Left lung (tissue), 10 donors: ENCODE results near the gene TLDC2. TPM values are rescaled to one million over a fixed set of nuclear protein-coding genes. Genes with fewer than 3 reads are reported as not detected.

ENCODE experiments used
- ATAC-seq: fragments of 200-7000 bp; cut with Tn5 transposase; one replicate; pipeline ENCODE4 v1.9.1; 2020; ENCODE audit warnings: moderate library complexity
- DNase-seq, 4 donors: peaks; one replicate each; pipeline ENCODE4 v3.0.0-alpha.2; 2013 to 2020
- H3K27ac ChIP-seq, 2 donors: fragments of 200-600 bp; sonication (generic) in 1 of 2; one replicate each; pipeline versions ENCODE4 v1.5.0 to v1.8.0; 2020 to 2021
- H3K27me3 ChIP-seq, 2 donors: fragments of 200-600 bp; sonication (generic) in 1 of 2; one replicate each; pipeline versions ENCODE4 v1.5.0 to v1.8.0; 2020 to 2021
- H3K36me3 ChIP-seq, 2 donors: fragments of 200-600 bp; sonication (generic) in 1 of 2; one replicate each; pipeline versions ENCODE4 v1.5.0 to v1.8.0; 2020 to 2021
- H3K4me1 ChIP-seq, 2 donors: fragments of 200-600 bp; one replicate each; pipeline ENCODE4 v1.8.0; 2021
- H3K4me3 ChIP-seq, 2 donors: fragments of 200-600 bp; sonication (generic) in 1 of 2; one replicate each; pipeline versions ENCODE4 v1.5.0 to v1.8.0; 2020 to 2021; ENCODE audit warnings: mild to moderate bottlenecking in 1 of 2
- H3K9me3 ChIP-seq, 2 donors: fragments of 200-600 bp; sonication (generic) in 1 of 2; one replicate each; pipeline versions ENCODE4 v1.5.0 to v1.8.0; 2020 to 2021
- CTCF ChIP-seq, 2 donors: fragments of 200-600 bp; sonication (generic) in 1 of 2; IDR thresholded peaks; one replicate each; pipeline versions ENCODE4 v1.5.0 to v1.8.0; 2021; ENCODE audit warnings: antibody characterized with exemption in 2 of 2
- intact Hi-C, 2 donors: fragments of 100-400 bp; cut with DNase I; formaldehyde crosslinking; loops; one replicate each; pipeline versions ENCODE4 v1.11.2 to v1.14.2; 2022
- polyA plus RNA-seq, 6 donors: library from polyadenylated mRNA; unstranded; fragments of 120-200 nt; gene quantifications; one replicate each; pipeline ENCODE4 v1.2.1, GENCODE V29; 2013; ENCODE audit not compliant: insufficient read length in 6 of 6
- total RNA-seq, 2 donors: library from RNA; stranded (reverse); fragmentation: NEBNext Ultra II Directional; extraction: Animal tissue kit (Norgen Biotek cat#: 25700); gene quantifications; one replicate each; pipeline ENCODE4 v1.2.1, GENCODE V29; 2021
- donor health status: DM: no; HTN: yes; CAD: no.
- donor health status: DM: no; HTN: no; CAD: no.

TLDC2 gene
- total and polyA plus RNA-seq, 8 donors: 0.29 to 2.5 (median 1.6) TPM

GRCh38 chr20:36851490-36851889 is 24.4 kb upstream of the TLDC2 start:
- TF ChIP-seq CTCF (IDR thresholded peaks at IDR 0.05): no peak
- DNase-seq (no peak), ATAC-seq (no peak)
- Histone ChIP-seq H3K4me3 (no peak overlapping the region), H3K36me3 (no peaks in the 10 kb centered on the region), H3K9me3 (peaks cover 0 to 4% of the 10 kb centered on the region in 2 donors), H3K27me3 (no peaks in the 10 kb centered on the region), H3K4me1 (peaks cover 29 to 54% of the 10 kb centered on the region in 2 donors), H3K27ac (peak overlapping the region; percentile 65 to 73)
- intact Hi-C loops: no loop called here

- H3K36me3 ChIP-seq: no peaks in the 10 kb centered on the region
- DNase-seq (no peak), ATAC-seq (peak; percentile 43)
- peaks cover 0 to 4% of the 10 kb centered on the region in 2 donors for H3K9me3 ChIP-seq
- H3K27me3 ChIP-seq: no peaks in the 10 kb centered on the region
- peak overlapping the region; percentile 65 to 73 for H3K27ac ChIP-seq
- intact Hi-C loops: no loop called here
- TF ChIP-seq CTCF (IDR thresholded peaks at IDR 0.05): no peak
- no peak overlapping the region for H3K4me3 ChIP-seq
- peaks cover 36 to 54% of the 10 kb centered on the region in 2 donors for H3K4me1 ChIP-seq
These were observed 23.8 kb upstream of the TLDC2 start for GRCh38 chr20:36852187-36852586.

- Histone ChIP-seq H3K4me1 (peaks cover 31 to 65% of the 10 kb centered on the region in 2 donors), H3K9me3 (peaks cover 0 to 4% of the 10 kb centered on the region in 2 donors), H3K27me3 (no peaks in the 10 kb centered on the region), H3K4me3 (no peak overlapping the region), H3K36me3 (no peaks in the 10 kb centered on the region), H3K27ac (peak overlapping the region in 1 of 2 donors; percentile 41)
- TF ChIP-seq CTCF (IDR thresholded peaks at IDR 0.05): no peak
- DNase-seq (no peak), ATAC-seq (peak; percentile 15)
- intact Hi-C loops: no loop called here
These were observed 21.3 kb upstream of the TLDC2 start for GRCh38 chr20:36854348-36855240.

GRCh38 chr20:36855241-36855657 is 20.7 kb upstream of the TLDC2 start:
- TF ChIP-seq CTCF (IDR thresholded peaks at IDR 0.05): no peak
- DNase-seq (no peak), ATAC-seq (no peak)
- Histone ChIP-seq H3K27me3 (no peaks in the 10 kb centered on the region), H3K27ac (peak overlapping the region in 1 of 2 donors; percentile 55), H3K36me3 (no peaks in the 10 kb centered on the region), H3K9me3 (peaks cover 0 to 4% of the 10 kb centered on the region in 2 donors), H3K4me3 (no peak overlapping the region), H3K4me1 (peaks cover 35 to 70% of the 10 kb centered on the region in 2 donors)
- intact Hi-C loops: no loop called here

GRCh38 chr20:36856195-36856594 is 19.7 kb upstream of the TLDC2 start:
- no peaks in the 10 kb centered on the region for H3K36me3 ChIP-seq
- no peaks in the 10 kb centered on the region for H3K9me3 ChIP-seq
- no peaks in the 10 kb centered on the region for H3K27me3 ChIP-seq
- TF ChIP-seq CTCF (IDR thresholded peaks at IDR 0.05): no peak
- H3K27ac ChIP-seq: peak overlapping the region; percentile 55 to 65
- ATAC-seq (peak; percentile 13), DNase-seq (no peak)
- H3K4me3 ChIP-seq: no peak overlapping the region
- intact Hi-C loops: no loop called here
- peaks cover 35 to 79% of the 10 kb centered on the region in 2 donors for H3K4me1 ChIP-seq
